ENCODE results near the gene MISFA. TPM values are rescaled to one million over a fixed set of nuclear protein-coding genes. Genes with fewer than 3 reads are reported as not detected.

Gene MISFA
- total RNA-seq, 1 donor from 2014 or later, result 1.6 TPM

DNA sequence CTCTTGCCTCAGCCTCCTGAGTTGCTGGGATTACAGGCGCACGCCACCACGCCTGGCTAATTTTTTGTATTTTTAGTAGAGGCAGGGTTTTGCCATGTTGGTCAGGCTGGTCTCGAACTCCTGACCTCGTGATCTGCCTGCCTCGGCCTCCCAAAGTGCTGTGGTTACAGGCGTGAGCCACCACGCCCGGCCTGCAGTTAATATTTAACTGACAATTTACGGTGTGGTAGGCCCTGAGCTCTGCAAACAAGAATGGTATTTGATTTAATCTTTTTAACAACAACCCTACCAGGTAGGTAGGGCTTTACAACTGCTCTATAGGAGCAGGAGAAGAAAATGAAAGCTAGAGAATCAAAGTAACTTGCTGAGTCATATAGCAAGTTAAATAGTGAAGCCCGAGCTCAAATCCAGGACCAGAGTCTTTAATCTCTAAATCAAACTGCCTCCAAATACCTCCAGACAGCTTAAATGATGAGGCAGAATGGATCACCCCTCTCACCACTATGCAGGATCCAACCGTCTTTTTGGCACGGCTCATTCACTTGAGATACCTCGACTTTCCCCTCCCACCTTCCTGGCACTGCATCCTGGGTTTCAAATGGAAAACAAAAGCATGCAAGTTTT is 20.5 kb upstream of the MISFA start:
- H3K4me3 Mint-ChIP-seq, result no peak overlapping the region
- no peaks in the 10 kb centered on the region for H3K27me3 Mint-ChIP-seq (ENCODE audit: insufficient read depth, low read depth)
- no peaks in the 10 kb centered on the region for H3K9me3 ChIP-seq (ENCODE audit: low read depth)
- no peak overlapping the region for H3K4me3 ChIP-seq
- no peaks in the 10 kb centered on the region for H3K4me1 Mint-ChIP-seq
- no peak overlapping the region for H2AFZ ChIP-seq (replicated peaks)
- TF ChIP-seq EZH2 (IDR thresholded peaks at IDR 0.05) (no peak), EZH2phosphoT487 (IDR thresholded peaks at IDR 0.05) (no peak)
- TF ChIP-seq, protein P1, sequence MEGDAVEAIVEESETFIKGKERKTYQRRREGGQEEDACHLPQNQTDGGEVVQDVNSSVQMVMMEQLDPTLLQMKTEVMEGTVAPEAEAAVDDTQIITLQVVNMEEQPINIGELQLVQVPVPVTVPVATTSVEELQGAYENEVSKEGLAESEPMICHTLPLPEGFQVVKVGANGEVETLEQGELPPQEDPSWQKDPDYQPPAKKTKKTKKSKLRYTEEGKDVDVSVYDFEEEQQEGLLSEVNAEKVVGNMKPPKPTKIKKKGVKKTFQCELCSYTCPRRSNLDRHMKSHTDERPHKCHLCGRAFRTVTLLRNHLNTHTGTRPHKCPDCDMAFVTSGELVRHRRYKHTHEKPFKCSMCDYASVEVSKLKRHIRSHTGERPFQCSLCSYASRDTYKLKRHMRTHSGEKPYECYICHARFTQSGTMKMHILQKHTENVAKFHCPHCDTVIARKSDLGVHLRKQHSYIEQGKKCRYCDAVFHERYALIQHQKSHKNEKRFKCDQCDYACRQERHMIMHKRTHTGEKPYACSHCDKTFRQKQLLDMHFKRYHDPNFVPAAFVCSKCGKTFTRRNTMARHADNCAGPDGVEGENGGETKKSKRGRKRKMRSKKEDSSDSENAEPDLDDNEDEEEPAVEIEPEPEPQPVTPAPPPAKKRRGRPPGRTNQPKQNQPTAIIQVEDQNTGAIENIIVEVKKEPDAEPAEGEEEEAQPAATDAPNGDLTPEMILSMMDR (IDR thresholded peaks at IDR 0.05), result no peak
- H3K4me1 ChIP-seq, result no peaks in the 10 kb centered on the region
- no peak overlapping the region for H3K4me2 ChIP-seq
- peaks cover 2% of the 10 kb centered on the region for H3K36me3 Mint-ChIP-seq
- no peak overlapping the region for H3K27ac ChIP-seq
- no peaks in the 10 kb centered on the region for H3K27me3 ChIP-seq
- H3K9ac ChIP-seq, result no peak overlapping the region
- H3K79me2 ChIP-seq (ENCODE audit: low read depth), result no peaks in the 10 kb centered on the region
- H3K36me3 ChIP-seq, result no peaks in the 10 kb centered on the region
- peak overlapping the region; percentile 26 for H3K27ac Mint-ChIP-seq
- no peaks in the 10 kb centered on the region for H4K20me1 ChIP-seq (ENCODE audit: low read depth)
- no peaks in the 10 kb centered on the region for H3K9me3 Mint-ChIP-seq
- H3F3A ChIP-seq (ENCODE audit: low read depth), result no peaks in the 10 kb centered on the region
- no peak for DNase-seq (ENCODE audit: low spot score)

DNA sequence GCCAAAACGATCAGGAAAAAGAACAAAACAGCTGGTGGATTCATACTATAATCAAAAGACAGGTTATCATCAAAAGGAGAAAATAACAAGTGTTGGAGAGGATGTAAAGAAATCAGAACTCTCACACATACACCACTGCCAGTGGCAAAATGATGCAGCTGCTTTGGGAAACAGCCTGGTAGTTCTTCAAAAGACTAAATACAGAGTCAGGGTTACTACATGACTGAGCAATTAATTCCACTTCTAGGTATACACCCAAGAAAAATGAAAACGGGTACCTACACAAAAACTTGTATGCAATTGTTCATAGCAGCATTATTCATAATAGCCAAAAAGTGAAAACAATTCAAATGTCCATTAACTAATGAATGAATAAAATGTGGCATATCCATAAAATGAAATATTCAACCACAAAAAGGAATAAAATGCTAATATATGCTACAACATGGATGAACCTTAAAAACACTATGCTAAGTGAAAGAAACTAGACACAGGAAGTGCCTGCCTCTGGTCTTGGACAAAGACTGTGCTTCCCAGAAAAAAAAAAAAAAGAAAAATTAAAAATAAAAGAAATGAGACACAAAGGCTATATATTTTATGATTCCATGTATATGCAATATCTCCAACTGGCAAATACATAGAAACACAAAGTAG is 19.3 kb upstream of the MISFA start:
- peaks cover 2% of the 10 kb centered on the region for H3K36me3 Mint-ChIP-seq
- H3F3A ChIP-seq (ENCODE audit: low read depth), result no peaks in the 10 kb centered on the region
- H3K79me2 ChIP-seq (ENCODE audit: low read depth), result no peaks in the 10 kb centered on the region
- H3K4me1 ChIP-seq, result no peaks in the 10 kb centered on the region
- no peaks in the 10 kb centered on the region for H3K9me3 Mint-ChIP-seq
- no peak overlapping the region for H3K9ac ChIP-seq
- no peaks in the 10 kb centered on the region for H4K20me1 ChIP-seq (ENCODE audit: low read depth)
- no peaks in the 10 kb centered on the region for H3K27me3 ChIP-seq
- no peak for DNase-seq (ENCODE audit: low spot score)
- peaks cover 2% of the 10 kb centered on the region for H3K27me3 Mint-ChIP-seq (ENCODE audit: insufficient read depth, low read depth)
- H2AFZ ChIP-seq (replicated peaks), result no peak overlapping the region
- H3K27ac ChIP-seq, result no peak overlapping the region
- no peak for TF ChIP-seq EZH2phosphoT487 (IDR thresholded peaks at IDR 0.05)
- TF ChIP-seq EZH2 (IDR thresholded peaks at IDR 0.05), result no peak
- TF ChIP-seq, protein P1 (IDR thresholded peaks at IDR 0.05), result no peak
- H3K36me3 ChIP-seq, result no peaks in the 10 kb centered on the region
- H3K4me3 Mint-ChIP-seq, result no peak overlapping the region
- no peak overlapping the region for H3K27ac Mint-ChIP-seq
- H3K4me3 ChIP-seq, result no peak overlapping the region
- H3K4me1 Mint-ChIP-seq, result no peaks in the 10 kb centered on the region
- no peak overlapping the region for H3K4me2 ChIP-seq
- H3K9me3 ChIP-seq (ENCODE audit: low read depth), result no peaks in the 10 kb centered on the region

DNA sequence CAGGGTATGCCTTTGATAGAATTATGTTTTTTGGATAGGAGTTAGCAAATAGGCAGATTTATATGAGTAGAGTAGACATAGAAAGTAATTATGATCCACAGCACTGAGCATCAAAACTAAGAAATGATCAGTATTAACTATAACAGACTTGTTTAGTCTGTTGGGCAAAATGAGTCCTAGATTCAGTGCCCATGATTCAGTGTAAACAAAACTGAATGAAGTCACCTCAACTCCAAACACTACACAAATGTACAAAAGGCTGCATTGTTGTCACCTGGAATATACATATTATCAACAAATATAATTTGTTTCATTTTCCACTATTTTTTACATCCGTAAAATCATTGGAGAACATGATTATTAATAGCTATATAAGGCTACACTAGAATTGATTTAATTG is 17.8 kb upstream of the MISFA start:
- H3K4me1 ChIP-seq, result no peaks in the 10 kb centered on the region
- no peak overlapping the region for H3K27ac Mint-ChIP-seq
- no peaks in the 10 kb centered on the region for H3F3A ChIP-seq (ENCODE audit: low read depth)
- H3K4me3 Mint-ChIP-seq, result no peak overlapping the region
- H3K4me2 ChIP-seq, result no peak overlapping the region
- H3K36me3 ChIP-seq, result no peaks in the 10 kb centered on the region
- peaks cover 2% of the 10 kb centered on the region for H3K27me3 Mint-ChIP-seq (ENCODE audit: insufficient read depth, low read depth)
- H3K4me3 ChIP-seq, result no peak overlapping the region
- no peaks in the 10 kb centered on the region for H3K9me3 Mint-ChIP-seq
- H3K27ac ChIP-seq, result no peak overlapping the region
- no peak for DNase-seq (ENCODE audit: low spot score)
- H3K27me3 ChIP-seq, result no peaks in the 10 kb centered on the region
- no peaks in the 10 kb centered on the region for H3K9me3 ChIP-seq (ENCODE audit: low read depth)
- H3K36me3 Mint-ChIP-seq, result no peaks in the 10 kb centered on the region
- no peaks in the 10 kb centered on the region for H3K4me1 Mint-ChIP-seq
- no peaks in the 10 kb centered on the region for H4K20me1 ChIP-seq (ENCODE audit: low read depth)
- peaks cover 2% of the 10 kb centered on the region for H3K79me2 ChIP-seq (ENCODE audit: low read depth)
- no peak overlapping the region for H3K9ac ChIP-seq
- TF ChIP-seq, protein P1 (IDR thresholded peaks at IDR 0.05), result no peak
- TF ChIP-seq EZH2 (IDR thresholded peaks at IDR 0.05), result no peak
- no peak for TF ChIP-seq EZH2phosphoT487 (IDR thresholded peaks at IDR 0.05)
- H2AFZ ChIP-seq (replicated peaks), result no peak overlapping the region

Measured in neural progenitor cell (in vitro differentiated cells).